Retinal pigment epithelial cell (primary cell): Measurements from ENCODE around the gene SUGP1.

Experiments used
- DNase-seq: peaks from one replicate; pipeline ENCODE4 v3.0.0-alpha.2; 2010; ENCODE audit warnings: low read depth
- H3K4me3 ChIP-seq: 2 replicates; pipeline ENCODE4 v1.5.1; 2011; ENCODE audit warnings: mild to moderate bottlenecking, low read length, control low read depth, moderate library complexity
- CTCF ChIP-seq: conservative IDR thresholded peaks from 2 replicates; pipeline ENCODE4 v1.5.1; 2011; ENCODE audit warnings: low read depth, low read length, control low read depth, inconsistent platforms

Gene SUGP1

DNA sequence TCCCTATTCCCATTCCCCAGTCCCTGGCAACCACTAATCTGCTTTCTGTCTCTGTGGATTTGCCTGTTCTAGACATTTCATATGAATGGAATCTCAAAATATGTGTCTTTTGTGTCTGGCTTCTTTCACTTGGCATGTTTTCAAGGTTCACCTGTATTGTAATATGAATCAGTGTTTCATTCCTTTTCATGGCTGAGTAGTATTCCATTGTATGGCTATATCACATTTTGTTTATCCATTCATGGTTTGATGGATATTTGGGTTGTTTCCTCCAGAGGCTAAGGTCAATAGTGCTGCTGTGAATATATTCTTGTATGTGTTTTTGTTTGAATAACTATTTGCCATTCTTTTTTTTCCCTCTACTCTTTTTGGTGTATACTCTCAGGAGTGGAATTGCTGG, 84.1 kb downstream of the SUGP1 start:
- no peak overlapping the region for H3K4me3 ChIP-seq
- DNase-seq = no peak
- no peak for TF ChIP-seq CTCF

GRCh38 chr19:19234220-19234816, 86.0 kb downstream of the SUGP1 start:
- H3K4me3 ChIP-seq = no peak overlapping the region
- TF ChIP-seq CTCF = no peak
- no peak for DNase-seq

DNA sequence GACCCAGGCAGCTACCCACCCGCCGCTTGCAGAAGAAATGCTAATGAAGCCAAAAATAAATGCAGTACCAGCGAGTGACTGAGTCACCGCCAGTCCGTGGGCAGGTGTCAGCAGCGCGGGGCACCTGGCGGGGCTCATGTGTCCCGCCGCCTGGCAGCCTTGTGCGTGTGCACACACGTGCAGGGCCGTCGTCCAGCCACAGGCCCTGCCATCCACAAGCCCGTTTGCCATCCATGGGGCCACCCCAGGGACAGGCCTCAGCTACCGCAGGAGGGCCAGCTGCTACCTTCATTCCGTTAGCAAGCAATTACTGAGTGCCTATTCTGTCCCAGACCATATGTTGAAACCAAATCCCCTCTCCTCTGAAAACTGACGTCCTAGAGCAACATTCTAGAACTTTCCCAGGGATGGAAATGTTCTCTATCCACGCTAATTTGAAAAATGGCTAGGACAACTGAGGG, 88.0 kb downstream of the SUGP1 start:
- H3K4me3 ChIP-seq = no peak overlapping the region
- no peak for DNase-seq
- no peak for TF ChIP-seq CTCF

DNA sequence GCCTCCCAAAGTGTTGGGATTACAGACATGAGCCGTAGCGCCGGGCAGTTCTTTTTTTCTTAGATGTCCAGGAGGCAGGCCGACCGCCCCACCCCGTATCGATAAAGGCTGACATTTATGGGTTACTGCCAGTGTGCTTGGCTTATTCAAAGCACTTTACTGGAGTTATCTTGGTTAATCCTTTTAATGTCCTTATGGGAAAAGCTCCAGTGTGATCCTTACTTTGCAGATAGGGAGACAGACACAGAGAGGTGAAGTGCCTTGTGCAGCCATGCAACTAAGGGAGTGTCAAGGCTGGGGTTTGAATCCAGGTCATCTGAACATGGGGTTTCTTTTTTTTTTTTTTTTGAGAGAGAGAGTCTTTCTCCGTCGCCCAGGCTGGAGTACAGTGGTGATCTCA, 89.3 kb downstream of the SUGP1 start:
- DNase-seq = no peak
- no peak for TF ChIP-seq CTCF
- H3K4me3 ChIP-seq = no peak overlapping the region

DNA sequence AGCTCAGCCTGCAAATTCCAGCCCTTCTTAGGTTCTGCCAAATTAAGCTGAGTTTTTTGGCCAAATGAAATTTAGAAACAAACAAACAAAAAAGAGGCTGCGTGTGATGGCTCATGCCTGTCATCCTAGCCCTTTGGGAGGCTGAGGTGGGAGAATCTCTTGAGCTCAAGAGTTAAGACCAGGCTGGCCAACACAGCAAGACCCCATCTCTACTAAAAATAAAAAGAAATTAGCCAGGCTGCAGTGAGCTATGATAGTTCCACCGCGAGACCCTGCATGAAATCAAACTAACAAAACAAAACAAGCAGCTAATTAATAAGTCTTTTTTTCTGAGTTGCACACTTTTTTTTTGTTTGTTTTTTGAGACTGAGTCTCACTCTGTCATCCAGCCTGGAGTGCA, 90.6 kb downstream of the SUGP1 start:
- no peak for DNase-seq

DNA sequence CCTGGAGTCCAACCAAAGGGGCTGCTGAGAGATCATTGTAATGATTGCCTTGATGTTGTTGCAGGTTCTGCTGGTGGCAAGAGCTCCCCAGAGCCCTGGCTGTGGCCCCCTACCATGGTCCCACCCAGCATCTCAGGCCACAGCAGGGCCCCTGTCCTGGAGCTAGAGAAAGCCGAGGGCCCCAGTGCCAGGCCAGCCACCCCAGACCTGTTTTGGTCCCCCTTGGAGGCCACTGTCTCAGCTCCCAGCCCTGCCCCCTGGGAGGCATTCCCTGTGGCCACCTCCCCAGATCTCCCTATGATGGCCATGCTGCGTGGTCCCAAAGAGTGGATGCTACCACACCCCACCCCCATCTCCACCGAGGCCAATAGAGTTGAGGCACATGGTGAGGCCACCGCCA, 93.1 kb downstream of the SUGP1 start:
- no peak for TF ChIP-seq CTCF
- no peak overlapping the region for H3K4me3 ChIP-seq
- no peak for DNase-seq

More for the DNA sequence above, 90.6 kb downstream of the SUGP1 start:
- TF ChIP-seq CTCF = no peak
- no peak overlapping the region for H3K4me3 ChIP-seq

GRCh38 chr19:19226663-19227062, 93.6 kb downstream of the SUGP1 start:
- no peak overlapping the region for H3K4me3 ChIP-seq
- TF ChIP-seq CTCF = no peak

More at GRCh38 chr19:19226663-19227062, 93.6 kb downstream of the SUGP1 start:
- DNase-seq = no peak
